Effector CD8-positive, alpha-beta T cell (primary cell): ENCODE data around the gene MTARC2.
"Not testable (repeated sequence)": the region's sequence is repeated elsewhere in the genome, so short reads cannot be mapped to it uniquely, and the experiment has no call there.

ENCODE experiments used
- DNase-seq: peaks from one replicate; lab custom pipeline; 2025; lab: John Stamatoyannopoulos, UW
- total RNA-seq, 4 experiments: gene quantifications; one replicate each; lab custom pipeline; 2026; lab: John Stamatoyannopoulos, UW

The MTARC2 gene
- total RNA-seq, result 0 reads per million in 4 experiments

DNA sequence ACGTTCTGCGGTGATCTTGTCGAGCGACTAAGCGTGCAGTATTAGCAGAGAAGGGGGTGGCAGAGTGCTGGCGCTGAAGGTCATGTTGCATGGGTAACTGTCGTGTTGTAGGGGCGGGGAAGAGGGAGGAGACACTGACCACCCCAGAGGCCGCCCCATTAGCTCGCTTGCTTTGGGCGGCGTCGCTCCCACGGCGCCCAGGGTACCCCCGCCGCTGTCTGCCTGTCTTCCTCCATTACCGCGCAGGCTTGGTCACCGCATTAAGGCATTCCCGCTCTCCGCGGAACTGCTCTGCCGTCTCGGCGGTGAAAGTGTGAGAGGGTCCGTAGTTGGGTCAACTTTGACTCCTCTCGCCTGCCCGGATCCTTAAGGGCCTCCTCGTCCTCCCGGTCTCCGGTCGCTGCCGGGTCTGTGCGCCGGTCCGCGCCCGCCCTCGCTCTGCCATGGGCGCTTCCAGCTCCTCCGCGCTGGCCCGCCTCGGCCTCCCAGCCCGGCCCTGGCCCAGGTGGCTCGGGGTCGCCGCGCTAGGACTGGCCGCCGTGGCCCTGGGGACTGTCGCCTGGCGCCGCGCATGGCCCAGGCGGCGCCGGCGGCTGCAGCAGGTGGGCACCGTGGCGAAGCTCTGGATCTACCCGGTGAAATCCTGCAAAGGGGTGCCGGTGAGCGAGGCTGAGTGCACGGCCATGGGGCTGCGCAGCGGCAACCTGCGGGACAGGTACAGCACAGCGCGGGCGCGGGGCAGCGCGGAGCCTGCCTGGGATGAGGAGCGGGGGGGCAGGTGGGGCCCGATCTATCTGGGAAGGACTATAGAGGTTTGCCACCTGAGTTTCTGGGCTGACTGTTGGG lies at the start of gene MTARC2:
TSS of gene MTARC2 (plus strand) at position 234 of the 846 bp plus-strand sequence. CDS start at position 444, 210 bp downstream.
- no peak for DNase-seq

DNA sequence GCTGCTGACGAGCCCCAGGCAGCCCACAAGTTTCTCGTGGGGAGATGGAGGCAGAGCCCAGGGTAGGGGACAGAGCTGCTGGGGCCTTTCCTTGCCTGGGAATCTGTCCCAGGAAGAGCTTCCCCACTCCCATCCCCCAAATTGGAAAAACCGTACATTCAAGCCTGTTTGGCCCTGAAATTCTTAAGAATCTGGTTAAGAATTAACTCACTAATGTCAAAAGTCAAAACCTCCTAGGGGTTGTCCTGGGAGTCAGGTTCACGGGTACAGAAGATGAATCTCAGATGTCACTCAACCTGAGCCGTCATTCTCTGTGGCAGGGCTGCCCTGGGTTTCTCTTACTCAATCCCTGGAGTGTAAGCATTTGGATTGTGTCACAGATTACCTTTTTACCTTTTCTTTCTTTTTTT lies 49.5 kb upstream of the MTARC2 start:
- DNase-seq, result no peak

DNA sequence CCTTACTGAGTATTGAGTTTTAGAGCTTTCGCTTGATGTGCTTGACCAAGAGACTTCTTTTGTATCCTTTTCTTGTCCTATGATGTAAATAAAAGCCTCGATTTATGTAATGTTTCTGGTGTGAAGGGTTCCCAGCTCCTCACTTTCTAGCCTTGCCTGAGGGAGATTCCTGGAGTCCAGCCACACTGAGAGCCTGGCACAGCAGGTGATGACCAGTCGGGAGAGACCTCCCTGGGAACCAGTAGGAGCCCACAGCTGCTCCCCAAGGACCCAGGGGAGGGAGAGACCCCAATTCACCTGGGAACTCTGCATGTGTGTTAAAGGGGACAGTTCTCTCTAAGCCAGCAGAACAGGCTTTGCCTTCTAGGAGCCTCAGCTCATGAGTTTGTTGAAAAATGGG lies 49.1 kb upstream of the MTARC2 start:
- DNase-seq, result no peak

- no peak for DNase-seq
Observed at GRCh38 chr1:220700556-220701179, 47.5 kb upstream of the MTARC2 start.

DNA sequence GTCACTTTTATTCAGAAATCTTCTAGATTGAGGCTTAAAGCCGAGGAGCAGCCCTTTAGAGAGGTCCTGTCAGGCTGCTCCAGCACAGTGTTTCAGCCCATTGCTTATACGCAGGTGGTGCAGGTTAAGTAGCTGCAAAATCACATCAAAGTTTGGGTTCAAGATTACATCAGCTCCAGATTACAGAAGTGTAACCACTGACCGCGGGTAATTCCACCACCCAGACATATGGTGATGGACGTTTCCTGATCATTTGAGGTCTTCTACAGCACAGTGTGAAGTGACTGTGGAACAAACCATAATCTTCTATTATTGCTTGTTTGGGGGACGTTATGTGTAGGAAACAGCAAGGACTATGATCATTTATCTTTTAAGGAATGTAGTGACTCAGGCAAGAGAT lies 46.1 kb upstream of the MTARC2 start:
- DNase-seq, result no peak

DNA sequence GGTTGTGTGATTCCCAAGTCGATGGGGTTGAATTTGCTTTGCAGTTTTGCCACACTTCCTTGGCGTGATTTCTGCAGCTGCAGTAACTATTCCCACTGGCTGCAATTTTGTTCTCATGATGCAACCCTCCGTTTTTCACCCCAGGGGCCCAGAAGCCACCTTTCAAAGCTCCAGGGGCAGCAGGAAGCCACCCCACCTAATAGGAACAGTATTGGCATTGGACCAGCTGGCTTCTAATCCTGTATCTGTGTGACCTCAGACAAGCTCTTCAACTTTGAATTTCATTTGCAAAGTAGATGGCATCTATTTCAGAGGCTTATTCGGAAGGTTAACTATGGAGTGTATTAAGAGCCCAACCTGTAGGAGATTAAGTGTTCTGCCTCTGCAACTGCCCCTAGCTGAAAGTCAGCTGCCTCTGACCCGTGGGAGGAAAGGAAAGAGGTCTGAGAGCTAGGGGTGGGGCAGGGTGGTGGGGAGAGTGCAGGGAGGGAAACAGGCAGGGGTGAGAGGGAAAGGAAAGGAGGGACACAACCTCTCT lies 45.3 kb upstream of the MTARC2 start:
- DNase-seq, result no peak

- DNase-seq, result no peak
Observed at GRCh38 chr1:220703305-220703704, 44.8 kb upstream of the MTARC2 start.

- DNase-seq, result no peak
Observed at GRCh38 chr1:220705782-220706181, 42.3 kb upstream of the MTARC2 start.

DNA sequence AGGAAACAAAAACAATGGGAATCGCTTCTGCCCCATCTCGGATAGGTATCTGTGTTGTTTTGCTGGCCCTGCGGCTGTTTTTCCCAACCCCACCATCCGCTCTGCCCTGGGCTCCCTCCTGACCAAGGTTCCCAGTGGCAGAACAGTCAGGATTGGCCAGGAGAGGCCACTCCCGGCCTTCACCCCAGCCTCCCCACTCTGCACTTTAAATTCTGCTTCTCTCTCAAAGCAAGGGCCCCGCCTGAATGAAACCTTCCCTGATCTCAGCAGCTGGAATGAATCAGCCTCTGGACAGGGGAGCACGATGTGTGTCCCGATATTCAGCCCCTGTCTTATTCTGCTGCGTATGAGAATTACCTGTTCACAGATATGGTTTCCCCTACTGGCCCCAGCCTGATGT lies 41.6 kb upstream of the MTARC2 start:
- DNase-seq, result no peak

DNA sequence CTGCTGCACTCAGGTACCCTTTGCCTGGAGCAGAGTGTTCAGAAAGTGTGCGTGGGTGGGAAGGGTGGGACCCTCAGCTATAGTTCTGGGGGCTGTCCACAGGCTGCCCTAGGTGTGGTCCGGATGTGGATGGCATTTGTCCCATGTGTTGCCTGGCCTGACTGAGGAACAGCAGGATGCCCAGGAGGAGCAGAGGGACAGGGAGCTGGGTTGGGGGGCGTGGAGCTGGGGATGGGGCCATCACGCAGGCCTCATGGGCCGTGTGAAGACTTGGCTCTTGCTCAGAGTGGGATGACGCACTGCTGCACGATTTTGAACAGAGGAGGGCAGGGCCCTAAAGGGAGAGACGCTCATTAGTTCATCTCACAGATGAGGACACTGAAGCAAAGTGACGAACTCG lies 41.0 kb upstream of the MTARC2 start:
- DNase-seq, result no peak

DNA sequence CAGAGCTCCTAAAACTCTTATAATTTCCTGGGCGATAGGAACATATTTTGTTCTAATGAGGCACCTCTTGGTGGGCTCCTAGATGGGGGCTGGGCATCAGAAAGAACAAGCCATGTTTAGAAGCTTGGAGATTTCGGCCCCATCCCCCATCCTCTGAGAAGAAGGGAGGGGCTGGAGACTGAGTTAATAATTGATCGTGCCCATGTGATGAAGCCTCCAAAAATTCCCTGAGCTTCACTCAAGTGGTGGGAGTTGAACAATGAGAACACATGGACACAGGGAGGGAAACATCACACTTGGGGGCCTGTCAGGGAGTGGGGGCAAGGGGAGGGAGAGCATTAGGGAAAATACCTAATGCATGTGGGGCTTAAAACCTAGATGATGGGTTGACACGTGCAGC lies 39.9 kb upstream of the MTARC2 start:
- DNase-seq, result no peak

GRCh38 chr1:220708936-220709801 lies 39.0 kb upstream of the MTARC2 start:
- no peak for DNase-seq

DNA sequence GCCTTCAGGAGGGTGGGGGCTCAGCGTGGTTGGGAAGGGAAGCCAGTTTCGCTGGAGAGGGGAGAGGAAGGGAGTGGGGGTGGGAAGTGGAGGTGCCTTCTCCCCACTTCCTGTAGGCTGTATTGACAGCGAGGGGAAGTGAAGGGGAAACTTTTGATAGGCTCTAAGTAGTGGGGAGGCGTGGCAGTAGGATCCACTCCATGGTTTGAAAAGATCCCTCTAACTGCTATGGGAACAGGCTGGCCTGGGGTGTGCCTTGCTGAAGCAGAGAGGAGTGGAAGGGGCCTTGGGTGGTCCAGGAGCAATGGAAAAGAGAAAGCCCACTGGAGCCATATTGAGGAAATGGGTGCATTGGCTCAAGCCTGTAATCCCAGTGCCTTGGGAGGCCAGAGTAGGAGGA lies 37.8 kb upstream of the MTARC2 start:
- DNase-seq, result no peak

GRCh38 chr1:220711056-220711809 lies 36.9 kb upstream of the MTARC2 start:
- no peak for DNase-seq

DNA sequence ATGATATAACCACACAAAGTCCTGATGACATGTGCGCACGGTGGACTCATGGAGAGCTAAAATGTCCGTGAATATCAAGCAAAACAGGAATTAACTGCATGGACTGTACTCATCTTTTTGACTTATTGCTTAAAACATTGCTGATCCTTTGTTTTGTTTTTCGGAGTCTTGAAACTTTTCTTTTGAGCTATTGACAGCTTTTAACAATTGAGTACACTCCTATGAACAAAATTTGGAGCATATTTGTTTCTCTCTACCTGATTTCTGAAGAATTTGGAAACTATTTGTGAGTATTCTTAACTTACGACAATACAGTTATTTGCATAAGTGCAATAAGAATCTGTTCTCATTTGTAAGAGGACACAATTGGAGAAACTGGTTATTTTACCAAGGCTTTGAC lies 32.1 kb upstream of the MTARC2 start:
- not testable (repeated sequence) for DNase-seq

GRCh38 chr1:220717800-220718640 lies 30.1 kb upstream of the MTARC2 start:
- no peak for DNase-seq

DNA sequence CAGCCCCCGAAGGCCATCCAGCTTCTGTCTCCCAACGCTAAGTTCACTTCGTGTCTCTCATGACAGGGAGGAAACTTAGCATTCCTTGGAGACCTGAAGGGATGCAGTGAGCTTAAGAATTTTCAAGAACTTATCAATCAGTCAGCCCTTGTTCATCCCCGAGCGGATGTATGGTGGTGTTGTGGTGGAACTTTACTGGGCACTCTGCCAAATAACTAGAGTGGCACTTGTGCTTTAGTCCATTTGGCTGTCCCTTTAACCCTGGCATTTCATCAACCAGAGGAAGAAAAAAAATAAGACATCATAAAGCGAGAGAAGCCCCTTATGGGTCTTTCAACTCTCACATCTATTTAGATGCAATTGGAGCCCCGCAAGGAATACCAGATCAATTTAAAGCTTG lies 26.9 kb upstream of the MTARC2 start:
- DNase-seq, result not testable (repeated sequence)

DNA sequence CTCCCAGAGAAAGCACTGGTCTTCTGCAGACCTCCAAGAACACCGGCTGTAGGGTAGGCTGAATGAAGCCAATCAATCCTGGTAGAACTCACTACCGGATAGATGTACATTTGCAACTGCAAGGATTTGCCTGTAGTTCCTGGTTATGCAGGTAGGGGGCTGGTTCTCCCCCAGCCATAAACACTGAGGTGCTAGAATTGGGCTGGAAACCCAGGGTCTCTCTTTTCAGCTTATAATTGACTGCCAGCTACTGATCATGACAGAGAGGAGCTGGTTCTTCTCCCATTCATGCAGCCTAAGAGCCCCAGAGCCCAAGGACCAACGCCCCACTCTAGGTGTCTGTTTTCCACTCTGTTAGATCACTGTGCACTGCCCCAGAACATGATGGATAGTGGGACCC lies 21.5 kb upstream of the MTARC2 start:
- no peak for DNase-seq

GRCh38 chr1:220727519-220727918 lies 20.6 kb upstream of the MTARC2 start:
- DNase-seq, result no peak

DNA sequence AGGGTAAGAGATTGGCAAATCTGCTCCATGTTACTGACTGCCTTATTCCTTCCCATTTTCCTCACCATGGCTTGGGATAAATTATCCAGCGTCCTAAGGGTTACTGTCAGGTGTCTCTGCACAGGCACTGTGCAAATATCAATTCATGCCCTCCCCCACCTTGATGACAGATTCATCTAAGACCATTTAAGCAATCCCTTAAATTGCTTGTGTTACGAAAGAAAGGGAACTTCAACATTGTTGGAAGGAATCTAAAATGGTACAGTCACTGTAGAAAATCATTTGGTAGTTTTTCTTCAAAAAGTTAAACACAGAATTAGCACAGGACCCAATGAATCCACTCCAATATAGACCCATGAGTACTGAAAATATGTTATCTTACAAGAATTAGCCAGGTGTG lies 17.6 kb upstream of the MTARC2 start:
- no peak for DNase-seq
